ENCODE results near the gene SLC39A1. TPM values are rescaled to one million over a fixed set of nuclear protein-coding genes. Genes with fewer than 3 reads are reported as not detected.
A peak's percentile ranks its signal among the peaks of the same experiment; 100 is the strongest.

Gene SLC39A1
- total RNA-seq, 2 donors from 2014 or later: 102 to 136 TPM

GRCh38 chr1:153978274-153978909 lies 15.1 kb upstream of the SLC39A1 start:
- no peak for ATAC-seq (ENCODE audit: insufficient number of reproducible peaks, low FRiP score, low read depth)
- H3K4me3 ChIP-seq: peak overlapping the region; percentile 85
- H3K9me3 ChIP-seq: no peaks in the 10 kb centered on the region
- peaks cover 18% of the 10 kb centered on the region for H3K36me3 ChIP-seq
- DNase-seq (ENCODE audit: low spot score): no peak
- no peak for TF ChIP-seq CTCF (IDR thresholded peaks at IDR 0.05)
- H3K4me1 ChIP-seq (ENCODE audit: control insufficient read depth in 1 of 2, low read depth in 2 of 2): peaks cover 8 to 10% of the 10 kb centered on the region in 2 donors
- no peaks in the 10 kb centered on the region for H3K27me3 ChIP-seq (replicated peaks; ENCODE audit: insufficient read depth)
- peak overlapping the region; percentile 84 for H3K27ac ChIP-seq

GRCh38 chr1:153977250-153978240 lies 14.2 kb upstream of the SLC39A1 start, which contains the start of gene JTB:
JTB (minus strand) TSS chr1:153977674; CDS start chr1:153977252, 422 bp downstream.
- Histone ChIP-seq H3K4me3 (peak within 1 kb of the TSS; percentile 85), H3K4me1 (ENCODE audit: control insufficient read depth in 1 of 2, low read depth in 2 of 2) (peaks cover 8 to 10% of the 10 kb centered on the region in 2 donors), H3K27me3 (replicated peaks; ENCODE audit: insufficient read depth) (no peaks in the 10 kb centered on the region), H3K9me3 (no peaks in the 10 kb centered on the region), H3K27ac (peak within 1 kb of the TSS; percentile 84), H3K36me3 (peaks cover 23% of the 10 kb centered on the region)
- peak; percentile 74 for DNase-seq (ENCODE audit: low spot score)
- TF ChIP-seq CTCF (IDR thresholded peaks at IDR 0.05): no peak
- peak; percentile 76 for ATAC-seq (ENCODE audit: insufficient number of reproducible peaks, low FRiP score, low read depth)

- TF ChIP-seq CTCF (IDR thresholded peaks at IDR 0.05): no peak
- peak overlapping the region; percentile 84 for H3K27ac ChIP-seq
- ATAC-seq (ENCODE audit: insufficient number of reproducible peaks, low FRiP score, low read depth) (no peak), DNase-seq (ENCODE audit: low spot score) (no peak)
- H3K9me3 ChIP-seq: no peaks in the 10 kb centered on the region
- peak overlapping the region; percentile 85 for H3K4me3 ChIP-seq
- H3K4me1 ChIP-seq (ENCODE audit: control insufficient read depth in 1 of 2, low read depth in 2 of 2): peaks cover 8 to 10% of the 10 kb centered on the region in 2 donors
- H3K27me3 ChIP-seq (replicated peaks; ENCODE audit: insufficient read depth): no peaks in the 10 kb centered on the region
- H3K36me3 ChIP-seq: peaks cover 23% of the 10 kb centered on the region
These were observed 13.5 kb upstream of the SLC39A1 start for GRCh38 chr1:153976819-153977249.

GRCh38 chr1:153973525-153973924 lies 10.2 kb upstream of the SLC39A1 start:
- H3K4me3 ChIP-seq: no peak overlapping the region
- ATAC-seq (ENCODE audit: insufficient number of reproducible peaks, low FRiP score, low read depth): no peak
- no peaks in the 10 kb centered on the region for H3K9me3 ChIP-seq
- no peak for TF ChIP-seq CTCF (IDR thresholded peaks at IDR 0.05)
- H3K36me3 ChIP-seq: peaks cover 23% of the 10 kb centered on the region
- no peak overlapping the region for H3K27ac ChIP-seq
- H3K27me3 ChIP-seq (replicated peaks; ENCODE audit: insufficient read depth): no peaks in the 10 kb centered on the region
- no peak for DNase-seq (ENCODE audit: low spot score)
- peaks cover 10 to 14% of the 10 kb centered on the region in 2 donors for H3K4me1 ChIP-seq (ENCODE audit: control insufficient read depth in 1 of 2, low read depth in 2 of 2)

- no peak overlapping the region for H3K4me3 ChIP-seq
These were observed 9.7 kb upstream of the SLC39A1 start for GRCh38 chr1:153973071-153973470.

More at GRCh38 chr1:153973071-153973470, 9.7 kb upstream of the SLC39A1 start:
- H3K4me1 ChIP-seq (ENCODE audit: control insufficient read depth in 1 of 2, low read depth in 2 of 2): peaks cover 13 to 18% of the 10 kb centered on the region in 2 donors
- no peak for TF ChIP-seq CTCF (IDR thresholded peaks at IDR 0.05)
- H3K27ac ChIP-seq: no peak overlapping the region
- H3K27me3 ChIP-seq (replicated peaks; ENCODE audit: insufficient read depth): no peaks in the 10 kb centered on the region
- H3K9me3 ChIP-seq: no peaks in the 10 kb centered on the region
- peaks cover 23% of the 10 kb centered on the region for H3K36me3 ChIP-seq
- no peak for DNase-seq (ENCODE audit: low spot score)
- no peak for ATAC-seq (ENCODE audit: insufficient number of reproducible peaks, low FRiP score, low read depth)

Data from thoracic aorta (tissue), 2 donors.